Panc1 (cell line): ENCODE data around the gene TNPO1.

Source experiments
- CTCF ChIP-seq: fragments of 450-650 bp; IDR thresholded peaks from 2 replicates; pipeline ENCODE4 v1.5.1; 2017; ENCODE audit warnings: mild to moderate bottlenecking
- POLR2AphosphoS5 ChIP-seq: IDR thresholded peaks from 2 replicates; pipeline ENCODE4 v1.6.1; 2012; ENCODE audit warnings: mild to moderate bottlenecking, low read depth, low read length, moderate library complexity
- SIN3A ChIP-seq: IDR thresholded peaks from 2 replicates; pipeline ENCODE4 v1.6.1; 2012; ENCODE audit warnings: low read depth, mild to moderate bottlenecking, low read length, moderate library complexity, borderline replicate concordance; ENCODE audit not compliant: insufficient read depth
- TF ChIP-seq, protein P1 (sequence below), 2 experiments: IDR thresholded peaks; 2 replicates each; pipeline ENCODE4 v1.6.1; 2011 to 2012; ENCODE audit warnings: low read depth in 2 of 2, control low read depth in 1 of 2, low read length in 1 of 2, mild to moderate bottlenecking in 1 of 2, moderate library complexity in 1 of 2; ENCODE audit not compliant: insufficient read depth in 1 of 2

- TF ChIP-seq CTCF (no peak), POLR2AphosphoS5 (peak; percentile 97), SIN3A (peak; percentile 72; the same call in 1 of the 2 replicates)
- TF ChIP-seq, protein P1, sequence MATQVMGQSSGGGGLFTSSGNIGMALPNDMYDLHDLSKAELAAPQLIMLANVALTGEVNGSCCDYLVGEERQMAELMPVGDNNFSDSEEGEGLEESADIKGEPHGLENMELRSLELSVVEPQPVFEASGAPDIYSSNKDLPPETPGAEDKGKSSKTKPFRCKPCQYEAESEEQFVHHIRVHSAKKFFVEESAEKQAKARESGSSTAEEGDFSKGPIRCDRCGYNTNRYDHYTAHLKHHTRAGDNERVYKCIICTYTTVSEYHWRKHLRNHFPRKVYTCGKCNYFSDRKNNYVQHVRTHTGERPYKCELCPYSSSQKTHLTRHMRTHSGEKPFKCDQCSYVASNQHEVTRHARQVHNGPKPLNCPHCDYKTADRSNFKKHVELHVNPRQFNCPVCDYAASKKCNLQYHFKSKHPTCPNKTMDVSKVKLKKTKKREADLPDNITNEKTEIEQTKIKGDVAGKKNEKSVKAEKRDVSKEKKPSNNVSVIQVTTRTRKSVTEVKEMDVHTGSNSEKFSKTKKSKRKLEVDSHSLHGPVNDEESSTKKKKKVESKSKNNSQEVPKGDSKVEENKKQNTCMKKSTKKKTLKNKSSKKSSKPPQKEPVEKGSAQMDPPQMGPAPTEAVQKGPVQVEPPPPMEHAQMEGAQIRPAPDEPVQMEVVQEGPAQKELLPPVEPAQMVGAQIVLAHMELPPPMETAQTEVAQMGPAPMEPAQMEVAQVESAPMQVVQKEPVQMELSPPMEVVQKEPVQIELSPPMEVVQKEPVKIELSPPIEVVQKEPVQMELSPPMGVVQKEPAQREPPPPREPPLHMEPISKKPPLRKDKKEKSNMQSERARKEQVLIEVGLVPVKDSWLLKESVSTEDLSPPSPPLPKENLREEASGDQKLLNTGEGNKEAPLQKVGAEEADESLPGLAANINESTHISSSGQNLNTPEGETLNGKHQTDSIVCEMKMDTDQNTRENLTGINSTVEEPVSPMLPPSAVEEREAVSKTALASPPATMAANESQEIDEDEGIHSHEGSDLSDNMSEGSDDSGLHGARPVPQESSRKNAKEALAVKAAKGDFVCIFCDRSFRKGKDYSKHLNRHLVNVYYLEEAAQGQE (IDR thresholded peaks at IDR 0.05; ENCODE audit: insufficient read depth in 1 of 2, low read depth in 2 of 2, low read length in 1 of 2) = peak in 1 of 2 experiments; percentile 58; a peak in 1 of 4 replicates
These were observed 31.6 kb downstream of the TNPO1 start for GRCh38 chr5:72847989-72848473.
